Esophagus muscularis mucosa (tissue), 4 donors: Measurements from ENCODE around the gene LDB3. TPM values are rescaled to one million over a fixed set of nuclear protein-coding genes. Genes with fewer than 3 reads are reported as not detected.
"Not testable (repeated sequence)": the region's sequence is repeated elsewhere in the genome, so short reads cannot be mapped to it uniquely, and the experiment has no call there.

Source experiments
- DNase-seq: peaks from one replicate; pipeline ENCODE4 v3.0.0-alpha.2; 2017; ENCODE audit errors: extremely low spot score
- H3K27ac ChIP-seq, 4 donors: fragments of 200-600 bp; sonication (generic); replicated peaks in 1 of 4; 1 replicate in 3 of 4; 2 replicates in 1 of 4; pipeline ENCODE4 v1.5.1; 2016 to 2019; ENCODE audit warnings: mild to moderate bottlenecking in 1 of 4
- H3K27me3 ChIP-seq, 4 donors: fragments of 200-600 bp; sonication (generic); one replicate each; pipeline versions ENCODE4 v1.5.1 to v1.6.0; 2016 to 2019
- H3K36me3 ChIP-seq, 4 donors: fragments of 200-600 bp; sonication (generic); one replicate each; pipeline ENCODE4 v1.5.1; 2016 to 2019
- H3K4me1 ChIP-seq, 4 donors: fragments of 200-600 bp; sonication (generic); one replicate each; pipeline ENCODE4 v1.5.1; 2016 to 2019
- H3K4me3 ChIP-seq, 4 donors: fragments of 200-600 bp; sonication (generic); 1 replicate in 2 of 4; 2 replicates in 2 of 4; pipeline ENCODE4 v1.5.1; 2016 to 2019; ENCODE audit warnings: mild to moderate bottlenecking in 4 of 4, moderate library complexity in 1 of 4
- H3K9me3 ChIP-seq, 4 donors: fragments of 200-600 bp; sonication (generic); 1 replicate in 3 of 4; 2 replicates in 1 of 4; pipeline ENCODE4 v1.5.1; 2016 to 2019
- CTCF ChIP-seq, 3 experiments: fragments of 200-600 bp in 2 of 3; fragments of 450-650 bp in 1 of 3; sonication (generic) in 2 of 3; IDR thresholded peaks; one replicate each; pipeline ENCODE4 v1.5.1; 2017 to 2019; ENCODE audit warnings: antibody characterized with exemption in 3 of 3, mild to moderate bottlenecking in 2 of 3, moderate library complexity in 1 of 3
- EP300 ChIP-seq: sonication (generic); formaldehyde crosslinking; IDR thresholded peaks from one replicate; pipeline ENCODE4 v1.6.1; 2017; ENCODE audit warnings: antibody characterized with exemption
- POLR2A ChIP-seq: fragments of 450-650 bp; IDR thresholded peaks from one replicate; pipeline ENCODE4 v1.6.1; 2017; ENCODE audit warnings: antibody characterized with exemption, moderate library complexity, mild to moderate bottlenecking, low read depth
- POLR2AphosphoS5 ChIP-seq, 2 donors: sonication (generic); formaldehyde crosslinking; IDR thresholded peaks; one replicate each; pipeline ENCODE4 v1.6.1; 2017; ENCODE audit warnings: antibody characterized with exemption in 2 of 2
- WGBS: methylation state at CpG from one replicate; pipeline ENCODE4 v1.1.5; 2018; 5-methylcytosine and 5-hydroxymethylcytosine counted together
- intact Hi-C: fragments of 100-400 bp; cut with DNase I; formaldehyde crosslinking; loops from one replicate; pipeline ENCODE4 v1.15.1; 2023
- total RNA-seq, 4 donors: library from RNA; depleted of rRNA; stranded (reverse); fragments of >200 nt; gene quantifications; one replicate each; pipeline versions ENCODE4 v1.1.0 to v1.2.1, GENCODE V29; 2016

Gene LDB3
- total RNA-seq, 4 donors from 2014 or later: 12.6 to 42.3 (median 21.6) TPM

- Histone ChIP-seq H3K4me1 (peaks cover 34 to 96% (median 91%) of the 10 kb centered on the region in 4 donors), H3K27ac (peak overlapping the region; percentile 88 to 94 (median 90)), H3K27me3 (no peaks in the 10 kb centered on the region), H3K9me3 (no peaks in the 10 kb centered on the region), H3K36me3 (peaks cover 0 to 11% (median 0%) of the 10 kb centered on the region in 4 donors), H3K4me3 (peak overlapping the region in 1 of 4 donors; percentile 16)
- 37% methylated on average over 4 of the region's 4 CpGs for WGBS
- TF ChIP-seq POLR2AphosphoS5 (IDR thresholded peaks at IDR 0.05) (peak; percentile 22 to 67), CTCF (IDR thresholded peaks at IDR 0.05) (no peak)
- intact Hi-C loops: no loop called here
- no peak for DNase-seq
These were observed 66.1 kb downstream of the LDB3 start for GRCh38 chr10:86734207-86734988.

DNA sequence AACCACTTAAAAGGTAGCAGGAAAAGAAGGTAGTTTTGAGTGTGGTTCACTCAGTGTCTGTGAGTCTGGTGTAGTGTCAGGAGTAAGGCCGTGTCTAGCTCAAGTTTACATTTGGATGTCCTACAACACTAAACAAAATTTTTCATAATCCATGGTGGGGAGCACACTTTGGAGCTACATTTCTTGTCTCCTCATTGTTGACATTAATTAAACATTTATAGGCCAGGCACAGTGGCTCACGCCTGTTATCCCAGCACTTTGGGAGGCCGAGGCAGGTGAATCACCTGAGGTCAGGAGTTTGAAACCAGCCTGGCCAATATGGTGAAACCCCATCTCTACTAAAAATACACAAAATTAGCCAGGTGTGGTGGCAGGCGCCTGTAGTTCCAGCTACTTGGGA, 67.0 kb downstream of the LDB3 start:
- WGBS: 59% methylated on average over 4 of the region's 4 CpGs
- H3K9me3 ChIP-seq, intact Hi-C loops, H3K36me3 ChIP-seq, DNase-seq, H3K27me3 ChIP-seq, H3K4me3 ChIP-seq: not testable (repeated sequence)
- peaks cover 26 to 91% (median 85%) of the 10 kb centered on the region in 4 donors for H3K4me1 ChIP-seq
- H3K27ac ChIP-seq: peak overlapping the region; percentile 88 to 94 (median 90)
- peak in 1 of 2 donors; percentile 65 for TF ChIP-seq POLR2AphosphoS5 (IDR thresholded peaks at IDR 0.05)

DNA sequence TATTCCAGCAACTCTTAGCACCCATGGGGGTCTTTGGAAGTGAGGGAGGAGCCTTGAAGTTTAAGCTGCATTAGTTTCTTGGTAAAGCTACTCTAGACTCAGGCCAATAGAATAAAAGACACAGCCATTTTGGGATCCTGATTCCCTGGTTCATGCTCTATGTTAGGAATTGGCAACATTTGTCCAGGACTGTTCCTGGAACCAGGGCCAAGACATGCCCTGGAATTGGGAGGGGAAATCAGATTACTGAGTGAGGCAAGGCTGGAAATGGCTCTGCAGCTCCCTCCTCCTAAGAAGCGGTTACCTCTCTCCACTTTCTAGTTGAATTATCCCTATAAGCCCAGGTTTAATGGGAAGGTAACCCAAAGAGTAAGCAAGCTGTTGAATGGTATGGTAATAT, 73.9 kb downstream of the LDB3 start:
- intact Hi-C loops: no loop called here
- H3K36me3 ChIP-seq: no peaks in the 10 kb centered on the region
- H3K4me1 ChIP-seq: peaks cover 11 to 61% (median 53%) of the 10 kb centered on the region in 4 donors
- TF ChIP-seq POLR2AphosphoS5 (IDR thresholded peaks at IDR 0.05) (peak in 1 of 2 donors; percentile 16), EP300 (no peak)
- H3K27ac ChIP-seq: peak overlapping the region in 3 of 4 donors; percentile 15 to 80 (median 79)
- DNase-seq: no peak
- WGBS: 100% methylated on average over 1 of the region's 1 CpG
- no peaks in the 10 kb centered on the region for H3K27me3 ChIP-seq
- H3K9me3 ChIP-seq: no peaks in the 10 kb centered on the region
- H3K4me3 ChIP-seq: no peak overlapping the region

GRCh38 chr10:86744067-86744725, 75.9 kb downstream of the LDB3 start:
- peaks cover 15 to 55% (median 52%) of the 10 kb centered on the region in 4 donors for H3K4me1 ChIP-seq
- WGBS: 63% methylated on average over 7 of the region's 7 CpGs

GRCh38 chr10:86747796-86748581, 79.7 kb downstream of the LDB3 start:
- H3K27ac ChIP-seq: peak overlapping the region; percentile 6 to 64 (median 40)
- no peaks in the 10 kb centered on the region for H3K36me3 ChIP-seq
- no peak for TF ChIP-seq POLR2A
- TF ChIP-seq EP300: no peak
- TF ChIP-seq POLR2AphosphoS5 (IDR thresholded peaks at IDR 0.05): no peak
- no peak for TF ChIP-seq CTCF (IDR thresholded peaks at IDR 0.05)
- WGBS: 20% methylated on average over 7 of the region's 7 CpGs
- intact Hi-C loops: no loop called here
- no peaks in the 10 kb centered on the region for H3K9me3 ChIP-seq
- H3K4me3 ChIP-seq: no peak overlapping the region
- peaks cover 15 to 51% (median 47%) of the 10 kb centered on the region in 4 donors for H3K4me1 ChIP-seq
- no peak for DNase-seq
- no peaks in the 10 kb centered on the region for H3K27me3 ChIP-seq

More at GRCh38 chr10:86744067-86744725, 75.9 kb downstream of the LDB3 start:
- H3K27me3 ChIP-seq: no peaks in the 10 kb centered on the region
- no peaks in the 10 kb centered on the region for H3K36me3 ChIP-seq
- H3K27ac ChIP-seq: peak overlapping the region; percentile 76 to 80 (median 79)
- no peak for DNase-seq
- H3K4me3 ChIP-seq: no peak overlapping the region
- TF ChIP-seq POLR2AphosphoS5 (IDR thresholded peaks at IDR 0.05) (peak; percentile 37 to 49), POLR2A (no peak), EP300 (no peak), CTCF (IDR thresholded peaks at IDR 0.05) (no peak)
- intact Hi-C loops: no loop called here
- no peaks in the 10 kb centered on the region for H3K9me3 ChIP-seq
